Right lobe of liver (tissue), 6 donors: Measurements from ENCODE around the gene TEX12. TPM values are rescaled to one million over a fixed set of nuclear protein-coding genes. Genes with fewer than 3 reads are reported as not detected.

ENCODE experiments used
- ATAC-seq, 4 donors: fragments of 200-7000 bp; cut with Tn5 transposase; one replicate each; pipeline ENCODE4 v1.9.1; 2020; ENCODE audit warnings: mild to moderate bottlenecking in 4 of 4, moderate library complexity in 4 of 4
- DNase-seq, 3 donors: peaks; one replicate each; pipeline ENCODE4 v3.0.0-alpha.2; 2020
- H3K27ac ChIP-seq, 3 donors: fragments of 200-600 bp; one replicate each; pipeline ENCODE4 v1.8.0; 2022
- H3K27me3 ChIP-seq, 2 donors: fragments of 200-600 bp; one replicate each; pipeline ENCODE4 v1.8.0; 2022
- H3K36me3 ChIP-seq, 4 donors: fragments of 200-600 bp; sonication (generic) in 1 of 4; one replicate each; pipeline versions ENCODE4 v1.5.1 to v1.8.0; 2017 to 2022; ENCODE audit warnings: control low read depth in 1 of 4
- H3K4me1 ChIP-seq, 4 donors: fragments of 200-600 bp; sonication (generic) in 1 of 4; one replicate each; pipeline versions ENCODE4 v1.5.1 to v1.8.0; 2017 to 2022; ENCODE audit warnings: control low read depth in 1 of 4
- H3K4me3 ChIP-seq, 3 donors: fragments of 200-600 bp; one replicate each; pipeline ENCODE4 v1.8.0; 2022
- H3K9me3 ChIP-seq, 4 donors: fragments of 200-600 bp; sonication (generic) in 1 of 4; one replicate each; pipeline versions ENCODE4 v1.5.1 to v1.8.0; 2017 to 2022; ENCODE audit warnings: control low read depth in 1 of 4
- CTCF ChIP-seq, 4 donors: fragments of 200-600 bp in 3 of 4; fragments of 450-650 bp in 1 of 4; IDR thresholded peaks; one replicate each; pipeline versions ENCODE4 v1.5.1 to v1.8.0; 2016 to 2022; ENCODE audit warnings: antibody characterized with exemption in 4 of 4, mild to moderate bottlenecking in 2 of 4
- POLR2A ChIP-seq: fragments of 450-650 bp; IDR thresholded peaks from one replicate; pipeline ENCODE4 v1.6.1; 2017; ENCODE audit warnings: antibody characterized with exemption, mild to moderate bottlenecking
- WGBS: methylation state at CpG from one replicate; pipeline ENCODE4 v1.1.6; 2018; ENCODE audit warnings: low coverage, low lambda C conversion rate; ENCODE audit not compliant: insufficient coverage; ENCODE audit errors: missing lambda C conversion rate; 5-methylcytosine and 5-hydroxymethylcytosine counted together
- intact Hi-C, 2 donors: fragments of 100-400 bp; cut with DNase I; formaldehyde crosslinking; loops; one replicate each; pipeline versions ENCODE4 v1.11.2 to v1.14.1; 2022
- small RNA-seq, 2 experiments: library from RNA; depleted of rRNA; stranded (forward); fragments of <200 nt; gene quantifications; one replicate each; pipeline ENCODE3, GENCODE V24; 2016
- total RNA-seq, 6 experiments: library from RNA; depleted of rRNA in 2 of 6; stranded (reverse); fragments of >200 nt in 2 of 6; fragmentation: NEBNext Ultra II Directional in 3 of 6; extraction: Animal tissue kit (Norgen Biotek cat#: 25700) in 3 of 6; gene quantifications; one replicate each; pipeline versions ENCODE4 v1.1.0 to v1.2.4, GENCODE V29; 2016 to 2023
- donor health status: DM: no; HTN: yes; CAD: no.
- donor health status: DM: no; HTN: no; CAD: no.
- donor health status: DM: no; HTN: no; CAD: no.
- donor health status: DM: no; HTN: yes; CAD: no.
- donor health status: DM: no; HTN: yes; CAD: no.

Gene TEX12
- total RNA-seq, 6 experiments from 2014 or later: 0.31 TPM; not detected in 5

GRCh38 chr11:112216561-112217105 lies 49.5 kb downstream of the TEX12 start:
- Histone ChIP-seq H3K4me1 (peaks cover 2 to 78% (median 26%) of the 10 kb centered on the region in 4 donors), H3K27me3 (no peaks in the 10 kb centered on the region), H3K27ac (peak overlapping the region; percentile 52 to 96 (median 82)), H3K9me3 (no peaks in the 10 kb centered on the region), H3K4me3 (no peak overlapping the region), H3K36me3 (no peaks in the 10 kb centered on the region)
- DNase-seq (peak in 2 of 3 donors; percentile 65 to 74), ATAC-seq (peak; percentile 53 to 80 (median 72))
- TF ChIP-seq CTCF (IDR thresholded peaks at IDR 0.05): no peak
- no peak for TF ChIP-seq POLR2A
- intact Hi-C loops: loop anchor here in 1 of 2 donors (5.0 kb wide), 1 partner anchor 66 kb away; no protein-coding TSS in a partner anchor
- 33% methylated on average over 1 of the region's 1 CpG for WGBS

- TF ChIP-seq CTCF (IDR thresholded peaks at IDR 0.05) (peak; percentile 64 to 96 (median 77)), POLR2A (no peak)
- Histone ChIP-seq H3K9me3 (no peaks in the 10 kb centered on the region), H3K27me3 (no peaks in the 10 kb centered on the region), H3K36me3 (no peaks in the 10 kb centered on the region), H3K27ac (peak overlapping the region in 2 of 3 donors; percentile 82 to 96), H3K4me3 (no peak overlapping the region), H3K4me1 (peaks cover 0 to 78% (median 36%) of the 10 kb centered on the region in 4 donors)
- no peak for DNase-seq
- WGBS: 33% methylated on average over 7 of the region's 7 CpGs
- intact Hi-C loops: loop anchor here (2.0 to 5.0 kb wide), 2 partner anchors 61 to 63 kb away; no protein-coding TSS in a partner anchor
- peak; percentile 72 to 84 (median 75) for ATAC-seq
Observed at GRCh38 chr11:112219476-112220232, 52.5 kb downstream of the TEX12 start.

- WGBS: 18% methylated on average over 3 of the region's 3 CpGs
- Histone ChIP-seq H3K27ac (peak overlapping the region; percentile 72 to 89 (median 82)), H3K27me3 (no peaks in the 10 kb centered on the region), H3K4me3 (no peak overlapping the region), H3K9me3 (no peaks in the 10 kb centered on the region), H3K36me3 (no peaks in the 10 kb centered on the region), H3K4me1 (peaks cover 0 to 61% (median 31%) of the 10 kb centered on the region in 4 donors)
- intact Hi-C loops: no loop called here
- TF ChIP-seq POLR2A: no peak
- TF ChIP-seq CTCF (IDR thresholded peaks at IDR 0.05): no peak
- ATAC-seq (peak in 1 of 4 donors; percentile 3), DNase-seq (no peak)
Observed at GRCh38 chr11:112221274-112221835, 54.2 kb downstream of the TEX12 start.

Small RNA genes within 50 kb of the gene (small RNA-seq; reads per million reads assigned to genes)
- 0 reads per million in 2 experiments for gene MRPS36P4

Other genes starting within 250 kb of the TEX12 start
- 10 to 100 TPM in 4 of 6 experiments, 1 to 10 TPM in 2; 6.4 to 12.6 (median 10.3) TPM for gene C11orf52, start 248.5 kb upstream of the TEX12 start, total RNA-seq
- 10 to 100 TPM in 1 of 6 experiments, 1 to 10 TPM in 5; 4.5 to 10.4 (median 8.0) TPM for gene DIXDC1, start 230.0 kb upstream of the TEX12 start, total RNA-seq
- 10 to 100 TPM; 10.8 to 37.4 (median 23.3) TPM for gene DLAT, start 142.0 kb upstream of the TEX12 start, total RNA-seq
- gene PIH1D2, start 93.4 kb upstream of the TEX12 start, total RNA-seq: under 1 TPM; 0.37 to 0.80 (median 0.37) TPM
- gene NKAPD1, start 93.1 kb upstream of the TEX12 start, total RNA-seq: 1 to 10 TPM; 4.7 to 7.7 (median 6.0) TPM
- 10 to 100 TPM; 27.9 to 36.6 (median 31.4) TPM for gene TIMM8B, start 80.6 kb upstream of the TEX12 start, total RNA-seq
- gene SDHD, start 80.5 kb upstream of the TEX12 start, total RNA-seq: 100 to 1,000 TPM; 114 to 191 (median 130) TPM
- 1 to 10 TPM; 2.7 to 7.2 (median 4.4) TPM for gene IL18, start 3.3 kb upstream of the TEX12 start, total RNA-seq
- 100 to 1,000 TPM in 2 of 6 experiments, 10 to 100 TPM in 4; 33.3 to 118 (median 75.5) TPM for gene BCO2, start 8.1 kb downstream of the TEX12 start, total RNA-seq
- 10 to 100 TPM; 37.8 to 66.9 (median 55.4) TPM for gene PTS, start 59.1 kb downstream of the TEX12 start, total RNA-seq
- gene PLET1, start 93.5 kb downstream of the TEX12 start, total RNA-seq: not detected